GM23338 (cell line): ENCODE results near the gene LUC7L.
"Not testable (repeated sequence)": the region's sequence is repeated elsewhere in the genome, so short reads cannot be mapped to it uniquely, and the experiment has no call there.

Experiments
- CREB1 ChIP-seq: fragments of 250-450 bp; sonication (Bioruptor Pico); IDR thresholded peaks from 2 replicates; pipeline ENCODE4 v1.5.0; 2020; ENCODE audit warnings: low read depth, mild to moderate bottlenecking, moderate library complexity
- CTCF ChIP-seq, 2 experiments: fragments of 200-600 bp in 1 of 2; sonication (generic) in 1 of 2; conservative IDR thresholded peaks; 2 replicates each; pipeline versions ENCODE4 v1.5.1 to v1.6.1; 2016 to 2017; ENCODE audit warnings: antibody characterized with exemption in 2 of 2, low read depth in 2 of 2, mild to moderate bottlenecking in 2 of 2, moderate library complexity in 1 of 2
- EZH2 ChIP-seq: fragments of 200-600 bp; sonication (generic); IDR thresholded peaks from one replicate; pipeline ENCODE4 v1.8.0; 2017; ENCODE audit warnings: antibody characterized with exemption, mild to moderate bottlenecking, low read depth; ENCODE audit not compliant: unreplicated experiment
- EZH2phosphoT487 ChIP-seq: fragments of 200-600 bp; sonication (generic); IDR thresholded peaks from one replicate; pipeline ENCODE4 v1.8.1; 2018; ENCODE audit warnings: antibody characterized with exemption; ENCODE audit not compliant: unreplicated experiment
- JUNB ChIP-seq: IDR thresholded peaks from one replicate; pipeline ENCODE4 v1.6.1; 2016; ENCODE audit warnings: antibody characterized with exemption; ENCODE audit not compliant: unreplicated experiment
- POLR2AphosphoS5 ChIP-seq: IDR thresholded peaks from 2 replicates; pipeline ENCODE4 v1.6.1; 2016; ENCODE audit warnings: antibody characterized with exemption, low read depth
- REST ChIP-seq: IDR thresholded peaks from one replicate; pipeline ENCODE4 v1.6.1; 2018; ENCODE audit warnings: antibody characterized with exemption; ENCODE audit not compliant: unreplicated experiment

- not testable (repeated sequence) for TF ChIP-seq JUNB; CTCF (conservative IDR thresholded peaks at IDR 0.05; ENCODE audit: low read depth in 2 of 2); EZH2; EZH2phosphoT487; POLR2AphosphoS5; CREB1
- peak; percentile 67 for TF ChIP-seq REST
Measured at GRCh38 chr16:170088-170507, 59.2 kb downstream of the LUC7L start.
